ENCODE results near the gene GIMAP2. TPM values are rescaled to one million over a fixed set of nuclear protein-coding genes. Genes with fewer than 3 reads are reported as not detected.
"Not testable (repeated sequence)": the region's sequence is repeated elsewhere in the genome, so short reads cannot be mapped to it uniquely, and the experiment has no call there.

The GIMAP2 gene
- total RNA-seq, 2 donors from 2014 or later = 0.66 to 3.9 TPM

DNA sequence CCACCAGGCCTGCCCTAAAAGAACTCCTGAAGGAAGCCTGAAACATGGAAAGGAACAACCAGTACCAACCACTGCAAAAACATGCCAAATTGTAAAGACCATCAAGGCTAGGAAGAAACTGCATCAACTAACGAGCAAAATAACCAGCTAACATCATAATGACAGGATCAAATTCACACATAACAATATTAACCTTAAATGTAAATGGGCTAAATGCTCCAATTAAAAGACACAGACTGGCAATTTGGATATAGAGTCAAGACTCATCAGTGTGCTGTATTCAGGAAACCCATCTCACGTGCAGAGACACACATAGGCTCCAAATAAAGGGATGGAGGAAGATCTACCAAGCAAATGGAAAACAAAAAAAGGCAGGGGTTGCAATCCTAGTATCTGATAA lies 5.1 kb upstream of the GIMAP2 start:
- H3K36me3 ChIP-seq (replicated peaks in 1 of 2; ENCODE audit: insufficient read depth in 1 of 2, low read depth in 2 of 2); H3K9me3 ChIP-seq; H3K4me1 ChIP-seq; ATAC-seq; H3K27ac ChIP-seq; intact Hi-C loops (cut with DNase I); H3K27me3 ChIP-seq; DNase-seq; H3K4me3 ChIP-seq: not testable (repeated sequence)
- 65 to 83% methylated on average over 2 of the region's 2 CpGs for WGBS, 2 donors

- Histone ChIP-seq H3K9me3 (no peaks in the 10 kb centered on the region), H3K4me1 (peaks cover 4% of the 10 kb centered on the region), H3K36me3 (replicated peaks in 1 of 2; ENCODE audit: insufficient read depth in 1 of 2, low read depth in 2 of 2) (no peaks in the 10 kb centered on the region), H3K4me3 (no peak overlapping the region), H3K27me3 (no peaks in the 10 kb centered on the region), H3K27ac (peak overlapping the region in 3 of 4 donors; percentile 26 to 56 (median 30))
- ATAC-seq (no peak), DNase-seq (no peak)
- intact Hi-C loops (cut with DNase I) = no loop called here
- WGBS, 2 donors = 66 to 67% methylated on average over 8 to 9 of the region's 9 CpGs
- TF ChIP-seq CTCF (IDR thresholded peaks at IDR 0.05) = no peak
- TF ChIP-seq POLR2A (IDR thresholded peaks at IDR 0.05) = no peak
These were observed 625 bp downstream of the GIMAP2 start for GRCh38 chr7:150686030-150686631.

- no peak overlapping the region for H3K4me3 ChIP-seq
- H3K9me3 ChIP-seq = no peaks in the 10 kb centered on the region
- WGBS, 2 donors = 81 to 88% methylated on average over 4 to 6 of the region's 6 CpGs
- ATAC-seq (no peak), DNase-seq (no peak)
- H3K4me1 ChIP-seq = peaks cover 4% of the 10 kb centered on the region
- H3K27me3 ChIP-seq = no peaks in the 10 kb centered on the region
- H3K27ac ChIP-seq = no peak overlapping the region
- no peaks in the 10 kb centered on the region for H3K36me3 ChIP-seq (replicated peaks in 1 of 2; ENCODE audit: insufficient read depth in 1 of 2, low read depth in 2 of 2)
- intact Hi-C loops (cut with DNase I) = no loop called here
- no peak for TF ChIP-seq POLR2A (IDR thresholded peaks at IDR 0.05)
- no peak for TF ChIP-seq CTCF (IDR thresholded peaks at IDR 0.05)
These were observed 3.1 kb downstream of the GIMAP2 start for GRCh38 chr7:150688630-150689029.

DNA sequence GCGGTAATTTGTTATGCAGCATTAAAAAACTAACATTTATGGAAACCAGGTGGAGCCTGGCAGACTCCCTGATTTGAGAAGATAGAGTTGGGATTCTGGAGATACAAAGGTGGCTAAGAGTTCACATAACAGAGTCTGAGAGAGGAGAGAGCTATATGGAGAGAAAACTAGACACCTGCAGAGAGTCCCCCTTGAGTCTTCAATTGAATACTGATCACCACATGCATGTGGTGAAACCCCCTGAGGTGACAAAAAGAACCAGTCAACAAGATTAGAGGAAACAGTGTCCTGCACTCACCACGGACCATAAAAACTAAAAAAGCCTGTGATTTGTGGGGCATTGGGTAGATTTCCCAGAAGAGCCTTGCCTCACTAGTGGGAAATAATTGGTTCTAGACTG lies 10.1 kb downstream of the GIMAP2 start:
- Histone ChIP-seq H3K27me3 (no peaks in the 10 kb centered on the region), H3K9me3 (no peaks in the 10 kb centered on the region), H3K4me3 (no peak overlapping the region), H3K27ac (no peak overlapping the region), H3K36me3 (replicated peaks in 1 of 2; ENCODE audit: insufficient read depth in 1 of 2, low read depth in 2 of 2) (no peaks in the 10 kb centered on the region), H3K4me1 (no peaks in the 10 kb centered on the region)
- intact Hi-C loops (cut with DNase I) = no loop called here
- ATAC-seq (no peak), DNase-seq (no peak)
- WGBS, 2 donors = 31 to 75% methylated on average over 2 of the region's 2 CpGs
- TF ChIP-seq CTCF (IDR thresholded peaks at IDR 0.05) = no peak
- TF ChIP-seq POLR2A (IDR thresholded peaks at IDR 0.05) = no peak

GRCh38 chr7:150703209-150703608 lies 17.7 kb downstream of the GIMAP2 start:
- no peaks in the 10 kb centered on the region for H3K4me1 ChIP-seq
- TF ChIP-seq CTCF (IDR thresholded peaks at IDR 0.05) (no peak), POLR2A (IDR thresholded peaks at IDR 0.05) (no peak)
- DNase-seq = no peak
- intact Hi-C loops (cut with DNase I) = no loop called here
- no peaks in the 10 kb centered on the region for H3K36me3 ChIP-seq (replicated peaks in 1 of 2; ENCODE audit: insufficient read depth in 1 of 2, low read depth in 2 of 2)
- peaks cover 0 to 24% (median 0%) of the 10 kb centered on the region in 3 donors for H3K9me3 ChIP-seq
- no peaks in the 10 kb centered on the region for H3K27me3 ChIP-seq
- ATAC-seq = no peak
- no peak overlapping the region for H3K27ac ChIP-seq
- no peak overlapping the region for H3K4me3 ChIP-seq
- 67 to 77% methylated on average over 1 of the region's 1 CpG for WGBS, 2 donors

Data from body of pancreas (tissue), 4 donors.